Measurements from ENCODE around the gene ACOX2. TPM values are rescaled to one million over a fixed set of nuclear protein-coding genes. Genes with fewer than 3 reads are reported as not detected.

The ACOX2 gene
- total RNA-seq, 1 experiment from 2014 or later = 0.85 TPM

- H3K27ac Mint-ChIP-seq = peak overlapping the region; percentile 76 to 95 (median 77); a peak in 3 of 7 replicates
- no peaks in the 10 kb centered on the region; a peak in 2 of 7 replicates for H3K36me3 Mint-ChIP-seq (ENCODE audit: insufficient read depth in 1 of 3, low read depth in 3 of 3)
- H3K9me3 Mint-ChIP-seq = peaks cover 0 to 4% of the 10 kb centered on the region in 2 experiments; a peak in 3 of 5 replicates
- no peak overlapping the region for H3K18ac ChIP-seq (ENCODE audit: insufficient read length, low read depth, low read length)
- no peak overlapping the region; a peak in 2 of 5 replicates for H3K4me3 Mint-ChIP-seq
- no peak overlapping the region for H2BK120ac ChIP-seq (ENCODE audit: low read depth, low read length, poor library complexity, severe bottlenecking)
- H4K91ac ChIP-seq (ENCODE audit: insufficient read length, low read depth, low read length) = no peak overlapping the region
- no peaks in the 10 kb centered on the region for H4K20me1 ChIP-seq (ENCODE audit: control insufficient read depth, insufficient read depth, insufficient read length)
- H2AFZ ChIP-seq (ENCODE audit: low read length) = no peak overlapping the region
- H3K9me3 ChIP-seq (ENCODE audit: control insufficient read depth, low read depth, low read length) = no peaks in the 10 kb centered on the region
- H3K4me2 ChIP-seq (ENCODE audit: insufficient read depth, insufficient read length, low read length) = no peak overlapping the region
- H3K79me1 ChIP-seq (ENCODE audit: insufficient read depth, low read depth, low read length, poor library complexity, severe bottlenecking) = no peaks in the 10 kb centered on the region
- 0 out of 2 replicates have a peak overlapping the region, but pooled peaks have one; percentile 21 for H3K14ac ChIP-seq (ENCODE audit: insufficient read depth, low read length)
- no peak overlapping the region for H2AK5ac ChIP-seq (ENCODE audit: insufficient read length, low read length)
- H3K27me3 Mint-ChIP-seq (ENCODE audit: low read depth) = peaks cover 3% of the 10 kb centered on the region; the same call in 1 of the 2 replicates
- H2BK12ac ChIP-seq (ENCODE audit: insufficient read length, low read depth, low read length) = no peak overlapping the region
- H4K5ac ChIP-seq (ENCODE audit: insufficient read length, low read depth, low read length) = no peak overlapping the region
- H3K79me2 ChIP-seq (ENCODE audit: insufficient read depth, low read length) = no peaks in the 10 kb centered on the region
- DNase-seq = peak; percentile 82
- H2BK20ac ChIP-seq (ENCODE audit: low read depth, low read length, poor library complexity, severe bottlenecking) = no peak overlapping the region
- no peak overlapping the region for H4K8ac ChIP-seq (replicated peaks; ENCODE audit: insufficient read length, low read depth, low read length)
- WGBS (ENCODE audit: extremely low coverage, insufficient read length, low lambda C conversion rate) = no CpG with 5 or more reads among the region's 12 CpGs
- H3K23ac ChIP-seq (ENCODE audit: insufficient read length, low read depth, low read length) = no peak overlapping the region
- no peak overlapping the region for H3K56ac ChIP-seq (ENCODE audit: insufficient read length, low read depth, low read length)
- no peaks in the 10 kb centered on the region for H3K23me2 ChIP-seq (ENCODE audit: insufficient read length, low read depth, low read length, poor library complexity, severe bottlenecking)
- H3K9ac ChIP-seq (ENCODE audit: extremely low read depth, insufficient read length, low read length) = no peak overlapping the region
- H3K4me1 ChIP-seq (ENCODE audit: insufficient read depth, low read length) = peaks cover 13% of the 10 kb centered on the region; the same call in 1 of the 2 replicates
- no peaks in the 10 kb centered on the region for H3K27me3 ChIP-seq (ENCODE audit: insufficient read depth, low read length)
- no peak overlapping the region for H3T11ph ChIP-seq (ENCODE audit: low read length)
- no peak for TF ChIP-seq CTCF (conservative IDR thresholded peaks at IDR 0.05)
- H3K4me1 Mint-ChIP-seq = peaks cover 40 to 45% of the 10 kb centered on the region in 2 experiments
- no peak overlapping the region for H3K27ac ChIP-seq (ENCODE audit: insufficient read length, low read depth, low read length)
- no peak overlapping the region for H2BK15ac ChIP-seq (ENCODE audit: low read depth, low read length)
- no peak overlapping the region for H3K4ac ChIP-seq (ENCODE audit: low read depth, low read length)
- no peak overlapping the region for H2BK5ac ChIP-seq (ENCODE audit: insufficient read length, low read length)
Observed at GRCh38 chr3:58565621-58566397, 28.8 kb upstream of the ACOX2 start.
